NCI-H524 treated with DMSO at 0.1 percent for 48 hours (cell line): ENCODE results near the gene SUCO.

ENCODE experiments used
- DNase-seq: peaks from one replicate; lab custom pipeline; 2025; lab: John Stamatoyannopoulos, UW

The SUCO gene

GRCh38 chr1:172517545-172517944 lies 15.4 kb upstream of the SUCO start:
- no peak for DNase-seq

- no peak for DNase-seq
These were observed 3.6 kb upstream of the SUCO start for GRCh38 chr1:172529304-172529703.

GRCh38 chr1:172530000-172530399 lies 3.0 kb upstream of the SUCO start:
- no peak for DNase-seq

- DNase-seq: no peak
These were observed 1.4 kb upstream of the SUCO start for GRCh38 chr1:172531412-172532182.

GRCh38 chr1:172532183-172532699 lies 709 bp upstream of the SUCO start:
- DNase-seq: peak; percentile 90

GRCh38 chr1:172533513-172534151 lies 682 bp downstream of the SUCO start:
- no peak for DNase-seq

GRCh38 chr1:172536256-172536655 lies 3.3 kb downstream of the SUCO start:
- DNase-seq: no peak

GRCh38 chr1:172537366-172537765 lies 4.4 kb downstream of the SUCO start:
- no peak for DNase-seq

- no peak for DNase-seq
These were observed 5.0 kb downstream of the SUCO start for GRCh38 chr1:172537827-172538391.

GRCh38 chr1:172540635-172541034 lies 7.7 kb downstream of the SUCO start:
- no peak for DNase-seq

- DNase-seq: no peak
These were observed 11.6 kb downstream of the SUCO start for GRCh38 chr1:172544481-172545104.

- DNase-seq: no peak
These were observed 12.6 kb downstream of the SUCO start for GRCh38 chr1:172545396-172546004.

GRCh38 chr1:172547071-172547470 lies 14.1 kb downstream of the SUCO start:
- DNase-seq: no peak

GRCh38 chr1:172549621-172550280 lies 16.8 kb downstream of the SUCO start:
- no peak for DNase-seq

- no peak for DNase-seq
These were observed 18.3 kb downstream of the SUCO start for GRCh38 chr1:172551279-172551678.

- DNase-seq: no peak
These were observed 22.0 kb downstream of the SUCO start for GRCh38 chr1:172554915-172555314.

GRCh38 chr1:172556461-172556860 lies 23.5 kb downstream of the SUCO start:
- DNase-seq: no peak

GRCh38 chr1:172557270-172557669 lies 24.3 kb downstream of the SUCO start:
- DNase-seq: no peak

GRCh38 chr1:172559572-172560210 lies 26.7 kb downstream of the SUCO start:
- DNase-seq: no peak

GRCh38 chr1:172561252-172561651 lies 28.3 kb downstream of the SUCO start:
- DNase-seq: no peak
